ENCODE data around the gene CFHR1. TPM values are rescaled to one million over a fixed set of nuclear protein-coding genes. Genes with fewer than 3 reads are reported as not detected.

Gene CFHR1
- polyA plus RNA-seq, 1 donor from 2014 or later = not detected

GRCh38 chr1:196774175-196774574 lies 45.4 kb upstream of the CFHR1 start:
- no peak overlapping the region for H2AFZ ChIP-seq (ENCODE audit: low read depth, low read length)
- H3K27ac ChIP-seq (ENCODE audit: low read length) = no peak overlapping the region
- no peaks in the 10 kb centered on the region for H3K79me2 ChIP-seq (replicated peaks; ENCODE audit: insufficient read depth, low read length)
- no peak overlapping the region for H3K4me3 ChIP-seq (ENCODE audit: low read length)
- H4K20me1 ChIP-seq (ENCODE audit: insufficient read depth) = no peaks in the 10 kb centered on the region
- H3K9me2 ChIP-seq (ENCODE audit: insufficient read depth, low read length) = no peaks in the 10 kb centered on the region
- no peak overlapping the region for H3K4me2 ChIP-seq (ENCODE audit: low read length)
- no peak overlapping the region for H3K9ac ChIP-seq (ENCODE audit: low read length)
- H3K27me3 ChIP-seq (ENCODE audit: insufficient read depth, low read depth, low read length) = no peaks in the 10 kb centered on the region
- no peaks in the 10 kb centered on the region for H3F3A ChIP-seq (ENCODE audit: insufficient read depth, low read length, poor library complexity, severe bottlenecking)
- TF ChIP-seq MXI1 (conservative IDR thresholded peaks at IDR 0.05; ENCODE audit: poor library complexity, severe bottlenecking) (no peak), SMC3 (conservative IDR thresholded peaks at IDR 0.05; ENCODE audit: poor library complexity) (no peak), TAF1 (IDR thresholded peaks at IDR 0.05; ENCODE audit: low read depth) (no peak), CTCF (IDR thresholded peaks at IDR 0.05; ENCODE audit: poor library complexity, severe bottlenecking) (no peak), POLR2AphosphoS5 (IDR thresholded peaks at IDR 0.05) (no peak), EP300 (conservative IDR thresholded peaks at IDR 0.05; ENCODE audit: poor library complexity, severe bottlenecking) (no peak)
- H3K9me3 ChIP-seq (ENCODE audit: low read length) = no peaks in the 10 kb centered on the region
- H3K36me3 ChIP-seq (ENCODE audit: insufficient read depth, low read length) = no peaks in the 10 kb centered on the region

DNA sequence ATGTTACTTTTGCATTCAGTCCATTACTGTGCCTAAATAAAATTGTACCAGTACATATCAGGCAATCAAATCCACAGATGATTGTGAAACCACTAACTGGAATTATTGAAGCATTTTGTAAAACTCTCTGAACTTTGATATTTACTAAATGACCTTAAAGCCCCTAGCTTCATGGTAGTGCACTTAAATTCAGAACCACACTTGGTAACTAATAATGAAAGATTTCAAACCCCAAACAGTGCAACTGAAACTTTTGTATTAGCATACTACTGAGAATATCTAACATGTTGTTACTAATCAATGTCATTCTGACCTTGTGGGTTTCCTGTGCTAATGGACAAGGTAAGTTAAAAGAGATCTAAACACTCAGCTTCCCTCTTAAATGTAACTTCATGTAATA lies 44.9 kb upstream of the CFHR1 start, which contains the start of gene CFHR3:
TSS of gene CFHR3 (plus strand) at position 238 of the 400 bp plus-strand sequence. CDS start at position 285, 47 bp downstream.
- H3K9me3 ChIP-seq (ENCODE audit: low read length) = no peaks in the 10 kb centered on the region
- H3K4me2 ChIP-seq (ENCODE audit: low read length) = no peak within 1 kb of the TSS
- no peaks in the 10 kb centered on the region for H3K9me2 ChIP-seq (ENCODE audit: insufficient read depth, low read length)
- H2AFZ ChIP-seq (ENCODE audit: low read depth, low read length) = no peak within 1 kb of the TSS
- H3K79me2 ChIP-seq (replicated peaks; ENCODE audit: insufficient read depth, low read length) = no peaks in the 10 kb centered on the region
- no peak within 1 kb of the TSS for H3K4me3 ChIP-seq (ENCODE audit: low read length)
- TF ChIP-seq EP300 (conservative IDR thresholded peaks at IDR 0.05; ENCODE audit: poor library complexity, severe bottlenecking) = no peak
- no peak for TF ChIP-seq CTCF (IDR thresholded peaks at IDR 0.05; ENCODE audit: poor library complexity, severe bottlenecking)
- TF ChIP-seq, protein P1, sequence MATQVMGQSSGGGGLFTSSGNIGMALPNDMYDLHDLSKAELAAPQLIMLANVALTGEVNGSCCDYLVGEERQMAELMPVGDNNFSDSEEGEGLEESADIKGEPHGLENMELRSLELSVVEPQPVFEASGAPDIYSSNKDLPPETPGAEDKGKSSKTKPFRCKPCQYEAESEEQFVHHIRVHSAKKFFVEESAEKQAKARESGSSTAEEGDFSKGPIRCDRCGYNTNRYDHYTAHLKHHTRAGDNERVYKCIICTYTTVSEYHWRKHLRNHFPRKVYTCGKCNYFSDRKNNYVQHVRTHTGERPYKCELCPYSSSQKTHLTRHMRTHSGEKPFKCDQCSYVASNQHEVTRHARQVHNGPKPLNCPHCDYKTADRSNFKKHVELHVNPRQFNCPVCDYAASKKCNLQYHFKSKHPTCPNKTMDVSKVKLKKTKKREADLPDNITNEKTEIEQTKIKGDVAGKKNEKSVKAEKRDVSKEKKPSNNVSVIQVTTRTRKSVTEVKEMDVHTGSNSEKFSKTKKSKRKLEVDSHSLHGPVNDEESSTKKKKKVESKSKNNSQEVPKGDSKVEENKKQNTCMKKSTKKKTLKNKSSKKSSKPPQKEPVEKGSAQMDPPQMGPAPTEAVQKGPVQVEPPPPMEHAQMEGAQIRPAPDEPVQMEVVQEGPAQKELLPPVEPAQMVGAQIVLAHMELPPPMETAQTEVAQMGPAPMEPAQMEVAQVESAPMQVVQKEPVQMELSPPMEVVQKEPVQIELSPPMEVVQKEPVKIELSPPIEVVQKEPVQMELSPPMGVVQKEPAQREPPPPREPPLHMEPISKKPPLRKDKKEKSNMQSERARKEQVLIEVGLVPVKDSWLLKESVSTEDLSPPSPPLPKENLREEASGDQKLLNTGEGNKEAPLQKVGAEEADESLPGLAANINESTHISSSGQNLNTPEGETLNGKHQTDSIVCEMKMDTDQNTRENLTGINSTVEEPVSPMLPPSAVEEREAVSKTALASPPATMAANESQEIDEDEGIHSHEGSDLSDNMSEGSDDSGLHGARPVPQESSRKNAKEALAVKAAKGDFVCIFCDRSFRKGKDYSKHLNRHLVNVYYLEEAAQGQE (IDR thresholded peaks at IDR 0.05; ENCODE audit: borderline replicate concordance) = no peak
- no peak for TF ChIP-seq POLR2AphosphoS5 (IDR thresholded peaks at IDR 0.05)
- TF ChIP-seq RAD21 (conservative IDR thresholded peaks at IDR 0.05) = no peak
- no peak for TF ChIP-seq MXI1 (conservative IDR thresholded peaks at IDR 0.05; ENCODE audit: poor library complexity, severe bottlenecking)
- TF ChIP-seq TAF1 (IDR thresholded peaks at IDR 0.05; ENCODE audit: low read depth) = no peak
- no peak for TF ChIP-seq SMC3 (conservative IDR thresholded peaks at IDR 0.05; ENCODE audit: poor library complexity)
- H3K9ac ChIP-seq (ENCODE audit: low read length) = no peak within 1 kb of the TSS
- no peaks in the 10 kb centered on the region for H3K27me3 ChIP-seq (ENCODE audit: insufficient read depth, low read depth, low read length)
- no peaks in the 10 kb centered on the region for H4K20me1 ChIP-seq (ENCODE audit: insufficient read depth)
- H3F3A ChIP-seq (ENCODE audit: insufficient read depth, low read length, poor library complexity, severe bottlenecking) = no peaks in the 10 kb centered on the region
- no peak within 1 kb of the TSS for H3K27ac ChIP-seq (ENCODE audit: low read length)
- no peaks in the 10 kb centered on the region for H3K36me3 ChIP-seq (ENCODE audit: insufficient read depth, low read length)

Data from neural cell (in vitro differentiated cells).